GM12892 (cell line): Measurements from ENCODE around the gene SLAMF9.

Experiments used
- POLR2A ChIP-seq: IDR thresholded peaks from 2 replicates; pipeline ENCODE4 v1.6.1; 2011; ENCODE audit warnings: low read depth, low read length, control low read depth
- POLR2AphosphoS5 ChIP-seq: IDR thresholded peaks from 2 replicates; pipeline ENCODE4 v1.6.1; 2011; ENCODE audit warnings: low read depth, low read length, control low read depth
- TAF1 ChIP-seq: IDR thresholded peaks from 2 replicates; pipeline ENCODE4 v1.6.1; 2011; ENCODE audit warnings: low read depth, mild to moderate bottlenecking, control low read depth, low read length, borderline replicate concordance

DNA sequence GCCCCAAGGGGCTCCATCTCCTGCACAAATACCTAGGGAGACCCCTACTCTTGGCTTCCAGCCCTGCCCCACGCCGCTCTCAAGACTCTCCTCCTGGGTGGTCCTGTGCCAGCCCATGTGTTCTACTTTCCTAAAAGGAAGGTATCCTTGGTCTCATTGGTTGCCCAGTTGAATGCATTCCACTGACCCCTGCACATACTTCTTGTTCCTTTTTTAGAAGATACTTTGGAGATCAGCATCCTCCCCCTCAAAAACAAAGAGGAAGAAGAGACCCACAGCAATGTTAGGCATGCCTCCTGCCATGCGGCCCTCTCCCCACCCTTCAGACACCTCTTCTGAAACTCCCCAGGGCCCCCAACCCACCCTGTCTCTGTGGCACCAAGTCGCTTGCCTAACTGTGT lies 4.1 kb downstream of the SLAMF9 start:
- TF ChIP-seq POLR2A (no peak), TAF1 (no peak), POLR2AphosphoS5 (no peak)
